PC-3 (cell line): ENCODE measurements around the gene POLR2L. TPM values are rescaled to one million over a fixed set of nuclear protein-coding genes. Genes with fewer than 3 reads are reported as not detected.

Experiments
- ATAC-seq: fragments of 200-7000 bp; cut with Tn5 transposase; 2 replicates; pipeline ENCODE4 v1.9.1; 2020; ENCODE audit warnings: mild to moderate bottlenecking, moderate library complexity
- BruUV-seq: library from RNA; stranded (reverse); fragments of 400-500 nt; replicated peaks from 2 replicates; lab custom pipeline; 2021; lab: Mats Ljungman, UMichigan
- CTCF ChIA-PET: fragments of 300-600 bp; sonication (Branson Sonifier 250); formaldehyde crosslinking; loops from one replicate; lab custom pipeline; 2022; ENCODE audit warnings: antibody characterized with exemption; lab: Charles Lee
- POLR2A ChIA-PET: fragments of 300-600 bp; sonication (Branson Sonifier 250); formaldehyde crosslinking; loops from one replicate; lab custom pipeline; 2022; ENCODE audit warnings: antibody characterized with exemption; ENCODE audit not compliant: unreplicated experiment; lab: Charles Lee
- DNase-seq: peaks from one replicate; pipeline ENCODE4 v3.0.0-alpha.2; 2015
- H2AFZ ChIP-seq: fragments of 300-600 bp; sonication (generic); 2 replicates; pipeline ENCODE4 v1.6.0; 2016; ENCODE audit warnings: antibody characterized with exemption, low read length
- H3F3A ChIP-seq: fragments of 300-600 bp; sonication (generic); one replicate; pipeline ENCODE4 v1.6.0; 2017; ENCODE audit warnings: antibody characterized with exemption, low read length, control low read depth, mild to moderate bottlenecking; ENCODE audit not compliant: unreplicated experiment
- H3K27ac ChIP-seq: fragments of 300-600 bp; sonication (generic); 2 replicates; pipeline ENCODE4 v1.5.1; 2016; ENCODE audit warnings: mild to moderate bottlenecking, low read length
- H3K27me3 ChIP-seq: fragments of 300-600 bp; sonication (generic); 2 replicates; pipeline ENCODE4 v1.6.1; 2016; ENCODE audit warnings: low read length, mixed read lengths
- H3K36me3 ChIP-seq: fragments of 300-600 bp; sonication (generic); 2 replicates; pipeline ENCODE4 v1.6.1; 2016; ENCODE audit warnings: low read depth, mixed run types, low read length, mixed read lengths
- H3K4me1 ChIP-seq: fragments of 300-600 bp; sonication (generic); 2 replicates; pipeline ENCODE4 v1.5.1; 2016; ENCODE audit warnings: low read length; ENCODE audit not compliant: insufficient read depth
- H3K4me2 ChIP-seq: fragments of 300-600 bp; sonication (generic); 2 replicates; pipeline ENCODE4 v1.6.0; 2016; ENCODE audit warnings: low read length
- H3K4me3 ChIP-seq: fragments of 300-600 bp; sonication (generic); 2 replicates; pipeline ENCODE4 v1.5.1; 2016; ENCODE audit warnings: mild to moderate bottlenecking, low read length, mixed read lengths
- H3K79me2 ChIP-seq: fragments of 300-600 bp; sonication (generic); 2 replicates; pipeline ENCODE4 v1.6.1; 2017; ENCODE audit warnings: low read length, mixed read lengths
- H3K9ac ChIP-seq: fragments of 300-600 bp; sonication (generic); 2 replicates; pipeline ENCODE4 v1.6.0; 2016; ENCODE audit warnings: mild to moderate bottlenecking, low read length
- H3K9me2 ChIP-seq: fragments of 300-600 bp; sonication (generic); replicated peaks from 2 replicates; pipeline ENCODE4 v1.6.1; 2016; ENCODE audit warnings: mixed run types, low read length, mixed read lengths
- H3K9me3 ChIP-seq: fragments of 300-600 bp; sonication (generic); 2 replicates; pipeline ENCODE4 v1.6.1; 2016; ENCODE audit warnings: low read length, mixed read lengths
- H4K20me1 ChIP-seq: fragments of 300-600 bp; sonication (generic); 2 replicates; pipeline ENCODE4 v1.6.1; 2016; ENCODE audit warnings: low read length, mixed read lengths
- CTCF ChIP-seq: fragments of 300-600 bp; sonication (generic); conservative IDR thresholded peaks from 2 replicates; pipeline ENCODE4 v1.5.1; 2017; ENCODE audit warnings: antibody characterized with exemption, low read depth, mild to moderate bottlenecking, low read length
- EZH2 ChIP-seq: fragments of 300-600 bp; sonication (generic); IDR thresholded peaks from one replicate; pipeline ENCODE4 v1.6.1; 2017; ENCODE audit warnings: antibody characterized with exemption, mild to moderate bottlenecking, low read length; ENCODE audit not compliant: unreplicated experiment
- EZH2phosphoT487 ChIP-seq: fragments of 300-600 bp; sonication (generic); IDR thresholded peaks from 2 replicates; pipeline ENCODE4 v1.6.1; 2018; ENCODE audit warnings: mild to moderate bottlenecking, antibody characterized with exemption, low read length, borderline replicate concordance
- intact Hi-C: fragments of 100-400 bp; cut with micrococcal nuclease; formaldehyde crosslinking; loops from 2 replicates; pipeline ENCODE4 v1.9.0; 2023
- total RNA-seq: library from RNA; depleted of rRNA; stranded (reverse); fragments of >200 nt; gene quantifications from 2 replicates; pipeline ENCODE4 v1.2.3, GENCODE V29; 2014; rRNA removed

The POLR2L gene
- total RNA-seq, 1 experiment from 2014 or later = 1,148 TPM

GRCh38 chr11:790721-791564 is 51.4 kb downstream of the POLR2L start:
- CTCF ChIA-PET = interaction anchor here (0.6 kb wide), 1 partner anchor 1042 kb away, joined by 14 read pairs; no protein-coding TSS in a partner anchor
- 0 out of 2 replicates have a peak, but pooled peaks cover 10% of the 10 kb centered on the region for H3K4me1 ChIP-seq
- peaks cover 9% of the 10 kb centered on the region for H3K79me2 ChIP-seq
- H3K27me3 ChIP-seq = no peaks in the 10 kb centered on the region
- no peaks in the 10 kb centered on the region for H3F3A ChIP-seq
- H4K20me1 ChIP-seq = no peaks in the 10 kb centered on the region
- no peak overlapping the region for H2AFZ ChIP-seq
- TSS peak; percentile 31 for BruUV-seq
- POLR2A ChIA-PET = interaction anchor here (0.5 to 0.6 kb wide), 2 partner anchors 28 to 490 kb away, joined by 4 to 11 read pairs; no protein-coding TSS in a partner anchor
- intact Hi-C loops = no loop called here
- no peak overlapping the region for H3K4me3 ChIP-seq
- no peak overlapping the region for H3K4me2 ChIP-seq
- peak; percentile 31 for ATAC-seq
- no peaks in the 10 kb centered on the region for H3K9me3 ChIP-seq
- H3K36me3 ChIP-seq = no peaks in the 10 kb centered on the region; the same call in 1 of the 2 replicates
- no peak for DNase-seq
- H3K27ac ChIP-seq = no peak overlapping the region
- no peak overlapping the region for H3K9ac ChIP-seq
- no peaks in the 10 kb centered on the region for H3K9me2 ChIP-seq
- TF ChIP-seq EZH2 (no peak), EZH2phosphoT487 (no peak), CTCF (no peak)

- H3K79me2 ChIP-seq = no peaks in the 10 kb centered on the region
- no peaks in the 10 kb centered on the region for H3K27me3 ChIP-seq
- H3K27ac ChIP-seq = no peak within 1 kb of the TSS
- POLR2A ChIA-PET = no interaction called here
- ATAC-seq = peak; percentile 18
- BruUV-seq = no TSS peak
- no peak within 1 kb of the TSS for H3K4me2 ChIP-seq
- no peak within 1 kb of the TSS for H3K9ac ChIP-seq
- intact Hi-C loops = no loop called here
- H3F3A ChIP-seq = no peaks in the 10 kb centered on the region
- 0 out of 2 replicates have a peak, but pooled peaks cover under 1% of the 10 kb centered on the region for H3K4me1 ChIP-seq
- H4K20me1 ChIP-seq = no peaks in the 10 kb centered on the region
- CTCF ChIA-PET = no interaction called here
- no peak for TF ChIP-seq CTCF
- TF ChIP-seq EZH2phosphoT487 = no peak
- TF ChIP-seq EZH2 = no peak
- DNase-seq = no peak
- no peaks in the 10 kb centered on the region; the same call in 1 of the 2 replicates for H3K36me3 ChIP-seq
- no peaks in the 10 kb centered on the region for H3K9me3 ChIP-seq
- H3K9me2 ChIP-seq = no peaks in the 10 kb centered on the region
- no peak within 1 kb of the TSS for H2AFZ ChIP-seq
- no peak within 1 kb of the TSS for H3K4me3 ChIP-seq
Measured at GRCh38 chr11:789943-790342, 52.4 kb downstream of the POLR2L start, which contains the start of gene CEND1. Gene CEND1 (minus strand): TSS chr11:790090. CDS start chr11:788576, 1,514 bp downstream.

Other genes starting within 250 kb of the POLR2L start
- 80.8 and 95.7 TPM in 2 replicates for gene IRF7, start 226.6 kb downstream of the POLR2L start, total RNA-seq
- gene CDHR5, start 217.6 kb downstream of the POLR2L start, total RNA-seq = not detected in 2 replicates
- gene SCT, start 215.3 kb downstream of the POLR2L start, total RNA-seq = 2.2 TPM in 1 of 2 replicates, not detected in the other
- 0.11 TPM in 1 of 2 replicates, not detected in the other for gene DRD4, start 205.3 kb downstream of the POLR2L start, total RNA-seq
- gene DEAF1, start 147.3 kb downstream of the POLR2L start, total RNA-seq = 31.9 and 42.8 TPM in 2 replicates
- gene TMEM80, start 146.7 kb downstream of the POLR2L start, total RNA-seq = 10.8 and 16.2 TPM in 2 replicates
- gene EPS8L2, start 136.3 kb downstream of the POLR2L start, total RNA-seq = 127 and 200 TPM in 2 replicates
- 287 and 326 TPM in 2 replicates for gene TALDO1, start 95.1 kb downstream of the POLR2L start, total RNA-seq
- 38.9 and 39.7 TPM in 2 replicates for gene GATD1, start 65.0 kb downstream of the POLR2L start, total RNA-seq
- gene CEND1, start 52.4 kb downstream of the POLR2L start, total RNA-seq = not detected in 2 replicates
- gene SLC25A22, start 44.2 kb downstream of the POLR2L start, total RNA-seq = 32.7 and 42.3 TPM in 2 replicates
- 11.7 and 14.9 TPM in 2 replicates for gene PIDD1, start 37.3 kb downstream of the POLR2L start, total RNA-seq
- gene RPLP2, start 32.6 kb downstream of the POLR2L start, total RNA-seq = 897 and 964 TPM in 2 replicates
- 40.2 and 41.4 TPM in 2 replicates for gene PNPLA2, start 23.6 kb downstream of the POLR2L start, total RNA-seq
- 10.6 and 19.8 TPM in 2 replicates for gene CRACR2B, start 14.6 kb downstream of the POLR2L start, total RNA-seq
- 469 and 490 TPM in 2 replicates for gene CD151, start 9.6 kb downstream of the POLR2L start, total RNA-seq
- 121 and 138 TPM in 2 replicates for gene TSPAN4, start 323 bp upstream of the POLR2L start, total RNA-seq
- 70.2 and 116 TPM in 2 replicates for gene CHID1, start 68.3 kb upstream of the POLR2L start, total RNA-seq
- gene AP2A2, start 83.3 kb upstream of the POLR2L start, total RNA-seq = 29.6 and 42.8 TPM in 2 replicates
- gene MUC6, start 194.2 kb upstream of the POLR2L start, total RNA-seq = 0.18 and 0.23 TPM in 2 replicates
- 0.26 and 0.40 TPM in 2 replicates for gene MUC2, start 232.3 kb upstream of the POLR2L start, total RNA-seq